ENCODE results near the gene MYO3B.

The MYO3B gene

DNA sequence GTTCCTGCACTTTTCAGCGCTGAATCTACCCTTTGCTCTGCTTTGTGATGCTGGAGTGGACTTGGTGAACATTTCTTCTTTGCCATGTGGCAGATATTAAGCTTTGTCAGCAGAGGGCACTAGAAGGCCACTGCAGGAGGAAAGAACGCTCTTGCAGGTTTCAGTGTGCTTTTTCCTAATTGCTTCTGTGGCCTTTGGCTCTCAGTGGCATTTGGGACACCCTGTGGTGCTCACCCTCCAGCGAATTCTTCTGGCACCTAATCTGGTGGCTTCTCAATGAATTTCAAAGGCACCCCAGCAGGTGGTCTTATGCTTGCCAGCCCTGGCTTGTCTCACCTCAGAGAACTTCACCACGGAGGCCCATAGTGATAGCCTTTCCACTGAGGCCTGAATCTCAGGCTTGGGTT, 146.7 kb downstream of the MYO3B start:
- 2 to 5% methylated on average over 4 of the region's 4 CpGs for WGBS, 2 experiments
- Histone ChIP-seq H3K9me3 (ENCODE audit: control insufficient read depth, low read length) (peaks cover 5% of the 10 kb centered on the region), H3K36me3 (ENCODE audit: control insufficient read depth, insufficient read depth, low read length) (no peaks in the 10 kb centered on the region), H3K4me1 (ENCODE audit: control insufficient read depth, insufficient read depth, low read length) (no peaks in the 10 kb centered on the region), H3K27me3 (ENCODE audit: control insufficient read depth, insufficient read depth, low read length, poor library complexity, severe bottlenecking) (no peaks in the 10 kb centered on the region), H3K27ac (ENCODE audit: insufficient read depth, low read depth, low read length, poor library complexity, severe bottlenecking) (no peak overlapping the region), H3K4me3 (ENCODE audit: insufficient read depth, low read depth, low read length) (no peak overlapping the region)

DNA sequence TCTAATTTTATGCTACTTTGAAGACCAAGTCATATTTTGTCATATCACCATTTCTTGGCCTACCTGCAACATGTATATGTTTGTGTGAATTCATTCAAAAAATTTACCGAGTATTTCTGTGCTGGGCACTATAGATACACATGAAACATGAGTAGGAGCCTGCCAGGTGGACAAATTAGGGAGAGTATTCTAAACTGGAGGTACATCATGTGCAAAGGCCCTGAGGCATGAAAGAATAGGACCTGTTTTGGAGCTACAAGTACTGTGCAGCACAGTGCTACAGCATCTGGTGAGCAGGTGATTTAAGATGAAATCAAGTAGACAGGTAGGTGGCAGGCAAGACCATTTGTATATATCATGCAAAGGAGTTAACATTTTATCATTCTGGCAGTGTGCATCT, 152.9 kb downstream of the MYO3B start:
- Histone ChIP-seq H3K4me1 (ENCODE audit: control insufficient read depth, insufficient read depth, low read length) (no peaks in the 10 kb centered on the region), H3K9me3 (ENCODE audit: control insufficient read depth, low read length) (no peaks in the 10 kb centered on the region), H3K27me3 (ENCODE audit: control insufficient read depth, insufficient read depth, low read length, poor library complexity, severe bottlenecking) (no peaks in the 10 kb centered on the region), H3K27ac (ENCODE audit: insufficient read depth, low read depth, low read length, poor library complexity, severe bottlenecking) (no peak overlapping the region), H3K4me3 (ENCODE audit: insufficient read depth, low read depth, low read length) (no peak overlapping the region), H3K36me3 (ENCODE audit: control insufficient read depth, insufficient read depth, low read length) (no peaks in the 10 kb centered on the region)
- WGBS, 2 experiments, result 95% methylated on average over 1 of the region's 1 CpG

DNA sequence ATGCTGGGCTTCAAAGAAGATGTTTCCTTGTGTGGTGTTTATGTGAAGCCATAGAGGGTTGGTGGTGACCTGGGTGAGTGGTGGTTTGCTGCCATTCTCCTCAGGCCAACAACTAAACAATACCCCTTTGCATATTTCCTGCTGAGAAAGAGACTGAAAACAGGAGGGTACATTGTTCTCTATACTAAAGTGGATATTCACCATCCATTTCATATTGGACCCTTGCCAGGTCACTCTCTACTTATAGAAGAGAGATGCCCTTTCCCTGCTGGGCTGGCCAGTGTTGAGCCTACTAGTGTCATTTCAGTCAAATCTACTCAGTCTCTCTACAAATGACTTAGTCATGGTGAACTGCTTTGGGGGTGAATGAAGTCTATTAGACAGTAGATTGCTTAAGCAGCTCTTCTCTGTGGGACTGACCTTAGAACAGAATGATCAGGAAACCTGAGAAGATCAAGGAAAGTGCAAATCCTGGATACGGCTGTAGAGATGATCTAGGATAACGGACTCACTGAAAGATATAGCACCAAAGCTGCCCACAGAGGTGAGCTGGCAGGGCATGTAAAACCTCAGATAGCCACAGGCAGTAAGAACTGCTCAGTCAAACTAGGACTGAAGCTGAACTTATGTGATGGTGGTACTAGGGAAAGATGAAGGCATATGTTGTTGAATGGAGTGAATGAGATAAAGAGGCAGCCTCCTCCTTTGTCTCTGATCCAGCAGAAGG, 154.9 kb downstream of the MYO3B start:
- 94 to 95% methylated on average over 2 of the region's 2 CpGs for WGBS, 2 experiments
- no peaks in the 10 kb centered on the region for H3K27me3 ChIP-seq (ENCODE audit: control insufficient read depth, insufficient read depth, low read length, poor library complexity, severe bottlenecking)
- no peaks in the 10 kb centered on the region for H3K36me3 ChIP-seq (ENCODE audit: control insufficient read depth, insufficient read depth, low read length)
- H3K27ac ChIP-seq (ENCODE audit: insufficient read depth, low read depth, low read length, poor library complexity, severe bottlenecking), result no peak overlapping the region
- H3K4me1 ChIP-seq (ENCODE audit: control insufficient read depth, insufficient read depth, low read length), result no peaks in the 10 kb centered on the region
- H3K4me3 ChIP-seq (ENCODE audit: insufficient read depth, low read depth, low read length), result no peak overlapping the region
- H3K9me3 ChIP-seq (ENCODE audit: control insufficient read depth, low read length), result no peaks in the 10 kb centered on the region

DNA sequence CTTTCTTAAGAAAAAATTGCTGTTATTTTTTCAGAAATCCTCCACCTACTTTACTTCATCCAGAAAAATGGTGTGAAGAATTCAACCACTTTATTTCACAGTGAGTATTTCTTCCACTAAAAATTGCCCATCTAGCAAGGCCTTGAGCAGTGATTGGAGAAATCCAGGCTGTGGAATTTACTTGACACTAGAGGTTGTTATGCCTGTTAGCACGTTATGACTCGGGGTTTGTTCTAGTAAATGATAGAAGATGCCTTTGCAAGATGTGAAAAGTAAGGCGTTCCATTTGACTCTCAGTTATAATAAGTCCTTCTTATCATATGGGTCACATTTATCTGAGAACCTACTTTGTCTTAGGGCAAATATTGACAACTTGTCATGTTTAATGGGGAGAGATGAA, 157.4 kb downstream of the MYO3B start:
- 68 to 82% methylated on average over 2 to 3 of the region's 3 CpGs for WGBS, 2 experiments
- peaks cover 3% of the 10 kb centered on the region for H3K4me1 ChIP-seq (ENCODE audit: control insufficient read depth, insufficient read depth, low read length)
- H3K36me3 ChIP-seq (ENCODE audit: control insufficient read depth, insufficient read depth, low read length), result no peaks in the 10 kb centered on the region
- H3K9me3 ChIP-seq (ENCODE audit: control insufficient read depth, low read length), result no peaks in the 10 kb centered on the region
- H3K27me3 ChIP-seq (ENCODE audit: control insufficient read depth, insufficient read depth, low read length, poor library complexity, severe bottlenecking), result no peaks in the 10 kb centered on the region
- H3K27ac ChIP-seq (ENCODE audit: insufficient read depth, low read depth, low read length, poor library complexity, severe bottlenecking), result no peak overlapping the region
- no peak overlapping the region for H3K4me3 ChIP-seq (ENCODE audit: insufficient read depth, low read depth, low read length)

DNA sequence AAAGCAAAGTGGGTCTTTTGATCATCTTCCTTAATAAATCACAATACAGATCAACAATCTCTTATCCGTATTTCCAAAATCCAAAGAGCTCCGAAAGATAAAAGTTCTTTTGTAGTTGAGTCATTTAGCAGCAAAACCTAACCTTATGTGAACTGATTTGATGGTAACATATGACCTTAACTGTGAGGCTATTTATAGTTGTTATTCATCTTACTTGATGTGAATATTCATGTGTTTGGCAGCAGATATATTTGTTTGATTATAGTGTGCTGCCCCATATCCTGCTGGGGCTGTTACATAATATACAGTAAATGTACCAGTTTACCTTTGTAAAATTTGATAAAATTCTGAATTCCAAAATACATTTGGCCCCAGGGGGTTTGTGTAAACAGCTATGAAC, 158.5 kb downstream of the MYO3B start:
- Histone ChIP-seq H3K4me1 (ENCODE audit: control insufficient read depth, insufficient read depth, low read length) (peaks cover 4% of the 10 kb centered on the region), H3K27me3 (ENCODE audit: control insufficient read depth, insufficient read depth, low read length, poor library complexity, severe bottlenecking) (no peaks in the 10 kb centered on the region), H3K27ac (ENCODE audit: insufficient read depth, low read depth, low read length, poor library complexity, severe bottlenecking) (no peak overlapping the region), H3K4me3 (ENCODE audit: insufficient read depth, low read depth, low read length) (no peak overlapping the region), H3K9me3 (ENCODE audit: control insufficient read depth, low read length) (no peaks in the 10 kb centered on the region), H3K36me3 (ENCODE audit: control insufficient read depth, insufficient read depth, low read length) (no peaks in the 10 kb centered on the region)
- WGBS, 2 experiments, result 100% methylated on average over 2 of the region's 2 CpGs

DNA sequence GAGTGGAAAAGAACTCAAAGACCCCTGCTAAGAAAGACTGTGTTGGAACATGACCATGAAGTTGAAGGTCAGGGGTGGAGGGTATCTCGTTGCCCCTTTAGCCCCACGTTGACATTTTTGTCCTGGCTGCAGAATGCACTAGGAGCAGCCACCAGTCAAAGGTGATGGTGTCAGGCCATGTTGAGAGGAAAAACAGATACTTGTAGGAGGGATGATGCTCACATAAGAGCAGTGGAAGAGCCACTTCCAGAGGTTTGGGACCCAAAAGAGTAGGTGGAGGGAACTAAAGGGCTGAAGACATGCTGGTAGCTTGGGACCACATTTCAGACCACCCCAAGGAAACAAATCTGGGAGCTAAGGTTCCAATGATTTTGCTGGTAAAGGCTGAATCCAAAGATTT, 159.0 kb downstream of the MYO3B start:
- no peak overlapping the region for H3K27ac ChIP-seq (ENCODE audit: insufficient read depth, low read depth, low read length, poor library complexity, severe bottlenecking)
- no peaks in the 10 kb centered on the region for H3K9me3 ChIP-seq (ENCODE audit: control insufficient read depth, low read length)
- H3K27me3 ChIP-seq (ENCODE audit: control insufficient read depth, insufficient read depth, low read length, poor library complexity, severe bottlenecking), result no peaks in the 10 kb centered on the region
- peaks cover 4% of the 10 kb centered on the region for H3K4me1 ChIP-seq (ENCODE audit: control insufficient read depth, insufficient read depth, low read length)
- H3K36me3 ChIP-seq (ENCODE audit: control insufficient read depth, insufficient read depth, low read length), result no peaks in the 10 kb centered on the region
- no peak overlapping the region for H3K4me3 ChIP-seq (ENCODE audit: insufficient read depth, low read depth, low read length)
- 90 to 98% methylated on average over 2 of the region's 2 CpGs for WGBS, 2 experiments

DNA sequence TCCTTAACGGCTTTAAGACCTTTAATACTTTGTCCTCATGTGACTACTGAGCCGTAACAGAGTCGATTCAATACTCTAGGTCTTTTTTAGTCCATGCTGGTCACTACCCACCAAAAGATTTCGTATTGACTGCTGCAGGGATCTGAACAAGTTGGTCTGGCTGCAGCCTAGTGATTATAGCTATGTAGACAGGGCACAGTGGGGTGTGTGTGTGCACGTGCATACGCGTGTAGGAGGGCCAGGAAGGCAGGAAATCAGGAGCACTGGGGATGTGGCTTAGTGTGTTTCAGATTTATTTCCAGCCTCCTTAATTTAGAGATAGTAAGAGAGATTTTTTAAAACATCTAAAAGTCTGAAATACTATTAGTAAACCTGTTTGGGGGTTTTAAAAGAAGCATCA, 161.4 kb downstream of the MYO3B start:
- H3K4me3 ChIP-seq (ENCODE audit: insufficient read depth, low read depth, low read length), result no peak overlapping the region
- peaks cover 4% of the 10 kb centered on the region for H3K4me1 ChIP-seq (ENCODE audit: control insufficient read depth, insufficient read depth, low read length)
- no peak overlapping the region for H3K27ac ChIP-seq (ENCODE audit: insufficient read depth, low read depth, low read length, poor library complexity, severe bottlenecking)
- no peaks in the 10 kb centered on the region for H3K27me3 ChIP-seq (ENCODE audit: control insufficient read depth, insufficient read depth, low read length, poor library complexity, severe bottlenecking)
- no peaks in the 10 kb centered on the region for H3K36me3 ChIP-seq (ENCODE audit: control insufficient read depth, insufficient read depth, low read length)
- WGBS, 2 experiments, result 68 to 72% methylated on average over 7 of the region's 7 CpGs
- H3K9me3 ChIP-seq (ENCODE audit: control insufficient read depth, low read length), result no peaks in the 10 kb centered on the region

DNA sequence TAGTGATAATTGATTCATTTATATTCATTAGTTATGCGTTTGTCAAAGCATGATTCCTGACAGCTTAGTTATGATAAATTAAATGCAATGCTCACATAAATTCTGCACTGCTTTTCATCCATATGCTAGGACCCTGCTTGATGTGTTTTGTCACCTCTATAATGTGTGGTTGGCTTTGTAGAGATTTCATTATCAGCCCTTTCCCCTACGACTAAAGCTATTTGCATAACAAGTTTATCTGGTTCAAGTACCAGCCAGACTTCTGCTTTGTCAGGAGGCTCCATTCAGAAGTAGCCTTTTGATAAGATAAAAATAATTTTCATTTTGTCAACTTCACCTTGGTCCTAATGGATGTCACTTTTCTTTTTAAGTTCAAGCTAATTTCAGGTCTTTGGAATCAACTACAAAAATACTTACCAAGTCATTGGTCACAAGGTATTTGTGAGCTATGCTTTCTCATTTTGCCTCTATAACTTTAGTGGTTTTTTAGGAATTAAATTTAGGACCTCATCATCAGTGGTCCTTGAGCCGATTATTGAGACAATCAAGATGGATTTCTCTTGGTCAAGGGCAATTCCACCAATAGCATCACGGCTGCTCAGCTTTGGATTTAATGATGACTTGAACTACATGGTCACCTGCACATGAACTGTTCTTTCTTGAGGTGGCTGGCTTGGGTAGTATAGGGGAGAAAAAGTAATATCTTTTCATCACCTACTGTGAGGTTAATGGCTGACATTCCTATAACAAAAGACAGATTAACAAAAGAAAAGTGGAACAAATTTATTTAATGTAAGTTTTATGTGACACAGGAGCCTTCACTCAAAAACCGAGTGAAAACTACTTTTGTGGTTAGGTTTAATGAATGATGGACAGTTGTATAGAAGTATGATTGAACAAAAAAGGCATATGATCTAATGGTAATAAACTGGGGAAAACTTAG, 162.1 kb downstream of the MYO3B start:
- Histone ChIP-seq H3K4me1 (ENCODE audit: control insufficient read depth, insufficient read depth, low read length) (peaks cover 4% of the 10 kb centered on the region), H3K27ac (ENCODE audit: insufficient read depth, low read depth, low read length, poor library complexity, severe bottlenecking) (no peak overlapping the region), H3K27me3 (ENCODE audit: control insufficient read depth, insufficient read depth, low read length, poor library complexity, severe bottlenecking) (no peaks in the 10 kb centered on the region), H3K36me3 (ENCODE audit: control insufficient read depth, insufficient read depth, low read length) (no peaks in the 10 kb centered on the region), H3K9me3 (ENCODE audit: control insufficient read depth, low read length) (no peaks in the 10 kb centered on the region), H3K4me3 (ENCODE audit: insufficient read depth, low read depth, low read length) (no peak overlapping the region)
- WGBS, 2 experiments, result 71 to 76% methylated on average over 3 to 5 of the region's 5 CpGs

DNA sequence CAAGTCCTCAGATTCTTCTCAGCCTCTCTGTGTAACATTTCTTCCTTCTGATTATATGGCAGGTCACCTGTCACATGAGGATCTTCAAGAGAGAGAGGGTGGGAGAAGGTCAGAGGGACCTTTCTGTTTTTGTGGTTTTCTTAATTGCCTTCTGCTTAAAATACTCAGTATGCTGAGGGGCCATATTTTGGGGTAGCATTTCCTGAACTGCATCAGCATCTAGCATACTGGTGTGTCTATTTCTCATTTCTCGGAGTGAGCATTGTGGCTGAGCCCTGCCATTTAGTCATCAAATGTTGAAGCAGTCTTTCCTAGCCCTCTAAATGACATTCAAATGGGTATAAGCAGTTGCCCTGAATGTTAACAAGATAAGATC, 162.7 kb downstream of the MYO3B start:
- H3K4me1 ChIP-seq (ENCODE audit: control insufficient read depth, insufficient read depth, low read length), result peaks cover 4% of the 10 kb centered on the region
- H3K4me3 ChIP-seq (ENCODE audit: insufficient read depth, low read depth, low read length), result no peak overlapping the region
- H3K27me3 ChIP-seq (ENCODE audit: control insufficient read depth, insufficient read depth, low read length, poor library complexity, severe bottlenecking), result no peaks in the 10 kb centered on the region
- 92 to 98% methylated on average over 1 of the region's 1 CpG for WGBS, 2 experiments
- H3K9me3 ChIP-seq (ENCODE audit: control insufficient read depth, low read length), result no peaks in the 10 kb centered on the region
- H3K27ac ChIP-seq (ENCODE audit: insufficient read depth, low read depth, low read length, poor library complexity, severe bottlenecking), result no peak overlapping the region
- H3K36me3 ChIP-seq (ENCODE audit: control insufficient read depth, insufficient read depth, low read length), result no peaks in the 10 kb centered on the region
